SKM-1 treated with dmso at 0.1 percent for 144 hours (cell line): ENCODE results near the gene VLDLR.
A peak's percentile ranks its signal among the peaks of the same experiment; 100 is the strongest.

Experiments used
- DNase-seq: peaks from one replicate; lab custom pipeline; 2025; ENCODE audit not compliant: unreplicated experiment; lab: John Stamatoyannopoulos, UW

The VLDLR gene

GRCh38 chr9:2620919-2621721, 467 bp upstream of the VLDLR start:
- DNase-seq = peak; percentile 85

DNA sequence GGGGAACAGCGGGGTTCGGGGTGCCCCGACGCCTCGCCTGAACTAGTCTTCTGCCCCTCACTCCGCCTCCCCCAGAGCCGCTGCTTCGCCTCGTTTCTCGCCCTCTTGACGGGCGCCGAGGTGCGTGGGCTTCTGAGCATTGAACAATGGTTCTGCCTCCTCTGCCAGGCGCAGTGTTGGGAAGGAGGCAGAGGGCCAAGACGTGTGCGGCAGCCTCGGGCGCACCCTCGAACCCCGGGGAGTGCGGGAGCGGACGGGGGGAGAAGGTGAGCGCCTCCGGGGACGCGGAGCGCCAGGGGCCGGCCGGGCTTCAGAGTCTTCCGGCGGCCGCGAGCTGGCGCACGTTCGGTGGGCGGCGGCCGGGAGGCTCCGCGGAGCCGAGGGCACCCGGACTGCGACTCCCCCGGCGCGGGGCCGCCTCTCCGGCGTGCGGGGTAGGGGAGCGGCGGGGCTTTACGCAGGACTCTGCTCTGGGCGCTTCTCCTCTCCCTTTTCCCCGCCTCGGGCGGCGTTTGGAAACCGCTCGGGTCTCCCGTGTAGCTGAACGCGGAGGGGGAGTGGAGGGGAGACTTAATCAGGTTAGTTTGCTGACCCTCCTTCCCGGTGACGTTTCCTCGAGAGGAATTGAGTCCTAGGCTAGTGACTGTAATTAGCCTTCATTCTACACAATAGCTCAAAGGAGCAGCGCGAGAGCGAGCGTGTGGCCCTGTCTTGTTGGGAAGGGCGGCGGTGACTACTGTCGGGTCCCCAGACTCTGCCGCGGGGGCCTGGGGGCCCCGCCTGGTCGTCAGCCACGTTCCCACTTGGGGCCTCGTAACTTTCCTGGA, 1.1 kb downstream of the VLDLR start:
- no peak for DNase-seq

DNA sequence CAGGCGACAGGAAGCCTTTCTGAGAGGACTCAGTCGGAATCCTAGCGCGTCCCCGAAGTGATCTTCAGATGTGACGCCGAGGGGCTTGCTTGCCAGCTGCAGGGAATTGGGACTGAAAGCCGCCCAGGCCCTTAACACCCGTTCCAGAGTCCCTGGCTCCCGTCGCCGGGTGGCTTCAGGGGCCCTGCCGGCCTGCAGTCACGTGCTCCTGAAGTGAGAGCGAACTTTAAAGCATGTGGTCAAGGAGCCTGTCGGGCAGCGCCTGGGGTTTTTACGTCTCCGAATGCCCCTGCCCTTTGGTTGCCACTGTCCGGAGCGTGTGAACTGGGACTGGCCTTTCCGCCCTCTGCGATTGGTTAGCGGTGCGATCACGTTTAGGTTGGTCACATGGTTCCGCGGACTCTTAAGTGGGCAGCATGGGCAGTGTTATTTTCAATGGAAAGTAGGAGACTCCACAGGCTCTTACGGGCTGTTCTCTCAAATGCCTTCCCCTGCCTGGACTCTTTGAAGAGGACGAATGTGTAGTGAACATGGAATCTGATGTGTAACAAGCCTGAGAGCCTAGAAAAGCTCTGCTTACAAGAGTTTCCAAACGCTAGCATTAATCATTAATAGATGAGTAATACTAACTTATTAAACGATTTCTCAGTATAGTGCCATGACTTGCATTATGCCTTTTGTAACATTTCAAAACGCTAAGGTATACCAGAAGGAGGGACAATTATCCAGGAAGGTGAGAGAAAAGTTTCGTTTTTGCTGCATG, 1.9 kb downstream of the VLDLR start:
- no peak for DNase-seq

GRCh38 chr9:2624051-2624682, 2.6 kb downstream of the VLDLR start:
- DNase-seq = no peak

GRCh38 chr9:2625427-2625826, 3.8 kb downstream of the VLDLR start:
- DNase-seq = no peak

DNA sequence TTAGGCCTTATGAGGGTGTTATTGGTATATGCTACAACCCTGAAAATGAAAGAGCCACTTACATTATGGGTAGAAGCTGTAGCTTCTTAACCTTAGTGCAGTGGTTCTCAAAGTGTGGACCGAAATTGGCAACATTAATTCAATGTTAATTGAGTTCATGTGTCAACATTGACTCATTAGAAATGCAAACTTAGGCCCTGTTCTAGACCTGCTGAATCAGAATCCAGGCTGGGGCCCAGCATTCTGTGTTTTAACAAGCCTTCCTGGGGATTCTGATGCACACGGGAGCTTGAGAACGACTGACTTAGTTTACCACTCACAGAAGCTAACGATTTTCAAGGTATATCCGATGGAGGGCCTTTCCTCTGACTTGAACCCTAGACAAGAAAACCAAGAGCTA, 7.3 kb downstream of the VLDLR start:
- no peak for DNase-seq

DNA sequence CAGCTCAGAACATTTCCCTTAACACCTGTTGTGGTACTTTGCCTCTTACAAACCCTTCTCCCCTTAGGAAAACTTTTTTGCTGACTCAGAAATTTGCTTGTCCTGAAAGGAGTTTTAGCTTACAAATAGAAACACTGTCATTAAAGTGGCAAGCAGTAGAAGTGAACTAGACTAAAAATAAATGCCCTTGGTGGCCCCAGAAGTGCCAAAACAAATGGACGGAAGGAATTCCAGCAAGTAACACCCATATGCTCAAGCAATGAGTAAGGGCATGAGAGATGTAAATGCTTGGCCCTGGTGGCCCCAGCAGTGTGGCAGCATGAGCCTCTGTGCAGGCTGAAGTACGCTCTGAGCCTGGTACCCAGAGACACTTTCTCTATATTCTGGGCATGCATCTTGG, 8.6 kb downstream of the VLDLR start:
- DNase-seq = no peak

DNA sequence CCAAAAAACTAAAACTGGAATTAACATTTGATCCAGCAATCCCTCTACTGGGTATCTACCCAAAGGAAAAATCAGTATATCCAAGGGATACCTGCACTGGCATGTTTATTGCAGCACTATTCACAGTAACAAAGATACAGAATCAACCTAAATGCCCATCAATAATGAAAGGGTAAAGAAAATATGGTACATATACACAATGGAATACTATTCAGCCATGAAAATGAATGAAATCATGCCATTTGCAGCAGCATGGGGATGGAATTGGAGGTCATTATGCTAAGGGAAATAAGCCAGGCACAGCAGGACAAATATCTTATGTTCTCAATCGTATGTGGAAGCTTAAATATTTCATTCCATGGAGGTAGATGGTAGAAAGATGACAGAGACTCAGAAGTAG, 9.7 kb downstream of the VLDLR start:
- DNase-seq = no peak

DNA sequence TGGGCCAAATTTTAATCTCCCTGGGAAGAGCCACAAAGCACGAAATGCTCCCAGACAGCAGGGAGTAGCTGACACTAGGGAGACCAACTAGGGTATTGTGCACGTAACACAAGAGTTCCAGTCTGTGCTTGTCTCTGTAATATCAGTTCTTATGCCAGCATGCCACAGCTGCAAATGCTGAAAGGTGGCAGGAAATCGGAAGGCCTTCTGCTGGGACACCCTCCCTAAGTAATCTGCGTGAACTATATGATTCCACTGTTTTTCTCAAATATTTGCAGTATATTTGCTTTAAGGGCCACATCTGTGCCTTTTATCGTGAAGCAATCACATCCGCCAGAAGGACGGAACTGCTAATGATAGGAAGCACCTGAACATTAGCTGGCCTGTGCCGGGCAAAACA, 12.6 kb downstream of the VLDLR start:
- DNase-seq = no peak

- DNase-seq = no peak
These were observed 13.2 kb downstream of the VLDLR start for GRCh38 chr9:2634818-2635217.

- no peak for DNase-seq
These were observed 14.3 kb downstream of the VLDLR start for GRCh38 chr9:2635922-2636321.

GRCh38 chr9:2637390-2637789, 15.8 kb downstream of the VLDLR start:
- DNase-seq = no peak

DNA sequence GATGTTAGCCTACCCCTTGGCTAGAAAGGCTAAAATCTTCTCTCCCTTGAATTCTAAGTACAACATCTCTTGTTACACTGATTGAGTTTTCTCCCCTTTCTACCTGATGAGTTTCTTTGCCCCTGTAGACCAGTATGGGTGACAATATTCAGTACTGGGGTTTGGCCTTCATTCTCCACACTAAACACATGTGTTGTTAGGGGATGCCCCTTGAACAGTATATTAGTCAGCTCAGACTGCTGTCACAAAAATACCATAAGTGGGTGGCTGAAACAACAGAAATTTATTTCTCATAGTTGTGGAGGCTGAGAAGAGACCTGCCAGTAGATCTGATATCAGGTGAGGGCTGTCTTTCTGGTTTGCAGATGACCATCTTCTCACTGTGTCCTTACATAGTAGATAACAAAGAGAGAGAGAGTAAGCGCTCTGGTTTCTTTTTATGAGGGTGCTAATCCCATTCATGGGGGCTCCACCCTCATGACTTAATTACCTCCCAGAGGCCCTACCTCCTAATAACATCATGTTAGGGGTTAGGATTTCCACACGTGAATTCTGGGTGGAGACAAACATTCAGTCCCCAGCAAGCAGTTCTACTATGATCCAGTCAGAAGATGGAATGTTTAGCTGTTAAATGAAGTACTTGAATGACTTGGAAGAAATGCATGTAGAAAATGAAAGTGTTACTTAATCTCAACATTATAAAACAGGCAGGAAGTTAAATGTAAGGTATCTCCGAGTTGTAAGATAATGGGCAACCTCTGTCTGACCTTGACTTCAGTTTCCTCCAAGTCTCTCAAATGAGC, 17.5 kb downstream of the VLDLR start:
- no peak for DNase-seq

DNA sequence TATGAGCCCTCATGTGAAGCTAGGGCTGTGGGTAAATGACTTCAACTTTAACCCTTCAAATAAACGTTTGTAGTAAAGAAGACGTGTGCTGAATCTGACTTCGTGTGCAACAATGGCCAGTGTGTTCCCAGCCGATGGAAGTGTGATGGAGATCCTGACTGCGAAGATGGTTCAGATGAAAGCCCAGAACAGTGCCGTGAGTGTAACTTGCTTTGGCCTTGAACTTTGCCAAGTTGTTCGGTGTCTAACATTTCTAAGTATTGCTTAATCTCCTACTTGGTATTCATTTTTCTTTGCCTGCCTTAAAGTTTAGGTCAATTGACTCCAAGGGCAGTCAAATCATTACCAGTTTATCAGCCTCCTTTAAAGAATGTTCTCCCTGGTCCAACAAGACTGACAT, 18.2 kb downstream of the VLDLR start:
- DNase-seq = no peak

- DNase-seq = no peak
These were observed 19.0 kb downstream of the VLDLR start for GRCh38 chr9:2640570-2640969.

- no peak for DNase-seq
These were observed 19.4 kb downstream of the VLDLR start for GRCh38 chr9:2641033-2641432.

DNA sequence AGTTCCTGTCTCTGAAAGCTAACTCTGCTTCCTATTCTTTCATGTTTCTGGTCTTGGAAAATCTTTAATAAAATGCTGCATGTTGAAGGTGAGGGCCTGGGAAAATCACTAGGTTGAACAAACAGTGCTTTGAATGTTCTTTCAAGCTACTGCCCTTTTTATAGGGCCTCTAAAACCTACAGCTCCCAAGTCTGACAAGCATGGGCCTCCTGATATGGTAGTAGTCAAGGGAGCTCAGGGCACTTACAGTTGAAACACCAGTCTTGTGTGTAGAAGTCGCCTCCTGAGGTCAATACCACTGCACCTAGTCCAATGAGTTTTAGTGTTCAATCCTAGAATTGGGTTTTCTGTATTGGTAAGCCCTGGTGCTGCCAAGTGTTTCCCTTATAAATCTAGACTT, 20.5 kb downstream of the VLDLR start:
- DNase-seq = no peak

DNA sequence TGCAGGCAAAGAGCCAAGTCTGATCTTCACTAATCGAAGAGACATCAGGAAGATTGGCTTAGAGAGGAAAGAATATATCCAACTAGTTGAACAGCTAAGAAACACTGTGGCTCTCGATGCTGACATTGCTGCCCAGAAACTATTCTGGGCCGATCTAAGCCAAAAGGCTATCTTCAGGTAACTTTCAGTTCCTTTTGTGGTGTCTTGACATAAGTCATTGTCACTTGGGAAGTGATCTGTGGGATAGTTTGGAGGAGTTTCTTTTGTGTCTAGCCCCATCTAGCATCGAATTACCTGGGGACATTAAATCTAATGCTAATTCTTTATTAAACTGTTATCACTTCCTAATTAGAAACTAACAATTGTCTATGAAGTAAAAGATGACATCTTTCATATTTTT, 24.0 kb downstream of the VLDLR start:
- no peak for DNase-seq

GRCh38 chr9:2655411-2655901, 33.9 kb downstream of the VLDLR start:
- peak; percentile 65 for DNase-seq

GRCh38 chr9:2657427-2657826, 35.8 kb downstream of the VLDLR start:
- DNase-seq = peak; percentile 96
